ENCODE data around the gene ZSCAN10. TPM values are rescaled to one million over a fixed set of nuclear protein-coding genes. Genes with fewer than 3 reads are reported as not detected.
"Not testable (repeated sequence)": the region's sequence is repeated elsewhere in the genome, so short reads cannot be mapped to it uniquely, and the experiment has no call there.

The ZSCAN10 gene
- total RNA-seq (2014; rRNA removed; shearing (Covaris generic)) = not detected in 2 replicates

DNA sequence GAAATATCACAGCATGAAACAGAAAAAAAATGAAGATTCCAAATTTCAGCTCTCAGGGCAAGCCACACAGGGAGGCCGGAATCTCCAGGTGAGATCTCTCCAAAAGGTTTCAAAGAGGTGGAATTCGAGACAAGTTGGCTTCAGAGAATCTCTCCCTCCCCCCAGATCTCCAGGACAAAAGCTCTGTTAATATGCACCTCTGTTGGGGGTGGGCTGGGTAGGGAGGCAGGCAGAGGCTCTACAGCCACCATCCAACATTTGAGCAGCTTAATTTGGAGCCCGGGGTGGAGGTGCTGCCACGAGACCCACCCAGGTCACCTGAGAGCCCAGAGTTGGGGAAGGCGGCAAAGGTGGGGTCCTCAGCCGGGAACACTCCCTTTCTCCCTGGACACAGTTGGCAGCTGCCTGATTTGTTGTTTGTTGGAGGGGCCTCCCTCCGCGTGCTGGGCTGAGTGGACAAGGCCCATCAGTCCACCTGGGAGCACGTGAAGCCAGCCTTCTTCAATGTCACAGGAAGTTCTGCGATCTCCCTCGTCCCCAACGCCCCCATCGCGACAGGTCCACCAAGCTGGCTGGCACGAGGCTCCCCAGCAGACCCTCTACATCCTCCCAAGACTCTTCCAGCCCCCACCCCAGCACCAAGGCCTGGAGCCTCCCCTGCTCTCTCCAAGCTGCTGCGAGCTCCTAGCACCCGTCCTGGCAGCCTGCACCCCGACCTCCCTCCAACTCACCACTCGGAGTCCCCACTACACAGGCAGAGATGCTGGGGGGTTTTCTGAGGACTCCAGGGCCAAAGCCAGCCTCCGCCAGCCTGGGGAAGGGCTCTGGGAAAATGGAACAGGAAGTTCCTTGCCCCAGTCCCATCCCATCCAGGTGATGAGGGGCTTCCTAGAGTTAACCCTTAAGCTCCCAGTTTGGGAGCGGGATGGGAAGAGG lies at the start of gene ZSCAN10:
Gene ZSCAN10, minus strand, starts transcription at position 836 of the 936 bp plus-strand sequence. CDS start 6,357 bp downstream, outside the sequence.
- DNase-seq (ENCODE audit: low read depth) = no peak

- no peak for DNase-seq (ENCODE audit: low read depth)
These were observed 49.4 kb upstream of the ZSCAN10 start for GRCh38 chr16:3148256-3149192.

DNA sequence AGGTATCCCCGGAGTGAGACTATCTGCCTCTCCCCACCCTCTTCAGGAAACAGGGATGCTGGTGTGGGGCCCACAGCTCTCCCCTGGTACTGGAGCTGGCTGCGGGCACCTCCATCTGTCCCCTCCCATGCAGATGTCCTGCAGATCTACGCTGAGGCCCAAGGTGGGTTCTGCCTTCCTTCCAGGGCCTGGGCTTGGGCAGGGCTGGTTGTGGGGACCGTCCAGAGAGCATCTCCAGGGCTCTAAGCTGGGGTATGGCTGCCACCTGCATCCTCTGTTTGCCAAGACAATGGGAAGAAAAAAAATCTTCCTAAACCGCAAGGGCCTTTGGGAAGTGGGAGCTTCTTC lies 48.6 kb upstream of the ZSCAN10 start:
- no peak for DNase-seq (ENCODE audit: low read depth)

- no peak for DNase-seq (ENCODE audit: low read depth)
These were observed 48.1 kb upstream of the ZSCAN10 start for GRCh38 chr16:3147046-3147756.

GRCh38 chr16:3145660-3146059 lies 46.6 kb upstream of the ZSCAN10 start:
- DNase-seq (ENCODE audit: low read depth) = no peak

DNA sequence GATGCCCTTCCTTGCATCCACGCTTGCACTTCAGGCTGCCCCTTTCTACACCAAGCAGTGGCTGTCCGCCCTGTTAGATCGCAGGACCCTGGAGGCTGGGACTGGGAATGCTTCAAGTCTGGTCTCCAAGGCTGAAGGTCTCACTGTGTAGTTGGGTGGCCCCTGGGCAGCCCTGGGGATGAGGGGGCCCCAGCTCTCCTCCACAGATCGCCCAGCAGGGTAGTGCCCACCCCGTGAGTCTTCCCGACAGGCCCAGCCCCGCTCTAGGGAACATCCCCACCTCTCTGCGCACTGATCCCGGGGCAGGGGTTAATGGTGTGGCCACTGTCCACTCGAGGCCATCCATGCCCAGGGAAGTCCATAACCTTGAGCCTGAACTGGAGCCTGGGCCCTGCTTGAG lies 46.1 kb upstream of the ZSCAN10 start:
- DNase-seq (ENCODE audit: low read depth) = no peak

- DNase-seq (ENCODE audit: low read depth) = no peak
These were observed 45.4 kb upstream of the ZSCAN10 start for GRCh38 chr16:3144321-3144983.

DNA sequence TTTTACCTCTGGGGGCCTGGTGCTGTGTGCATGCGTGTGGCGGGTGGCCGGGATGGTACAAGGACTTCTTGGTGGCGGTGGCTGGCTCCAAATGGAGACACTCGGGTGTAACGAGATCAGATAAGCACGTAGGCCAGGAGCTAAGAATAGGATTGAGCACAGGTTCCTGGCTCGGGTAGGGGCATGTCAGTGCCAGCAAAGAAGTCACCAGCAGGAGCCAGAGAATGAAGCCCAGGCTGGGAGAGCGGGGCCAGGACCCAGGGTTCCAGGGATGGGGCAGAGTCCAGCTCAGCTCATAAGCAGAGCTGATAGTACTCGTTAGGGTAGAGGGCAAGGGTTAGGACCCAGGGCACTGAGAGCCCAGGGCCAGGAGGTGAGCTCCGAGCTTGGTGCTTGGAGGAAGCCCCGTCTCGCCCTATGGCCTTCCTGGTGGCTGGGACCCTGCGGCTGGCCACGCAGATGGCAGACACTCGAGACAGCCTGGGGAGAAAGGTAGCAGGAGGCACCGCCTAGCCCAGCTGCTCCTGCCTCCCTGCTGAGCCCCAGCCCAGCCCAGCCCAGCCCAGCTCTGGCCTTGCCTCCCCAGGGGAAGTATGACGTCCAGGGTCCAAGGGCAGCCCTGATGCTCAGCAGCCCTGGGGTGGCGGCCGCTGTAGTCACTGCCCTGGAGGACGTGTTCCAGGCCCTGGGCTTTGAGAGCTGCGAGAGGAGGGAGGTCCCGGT lies 44.7 kb upstream of the ZSCAN10 start:
- DNase-seq (ENCODE audit: low read depth) = no peak

DNA sequence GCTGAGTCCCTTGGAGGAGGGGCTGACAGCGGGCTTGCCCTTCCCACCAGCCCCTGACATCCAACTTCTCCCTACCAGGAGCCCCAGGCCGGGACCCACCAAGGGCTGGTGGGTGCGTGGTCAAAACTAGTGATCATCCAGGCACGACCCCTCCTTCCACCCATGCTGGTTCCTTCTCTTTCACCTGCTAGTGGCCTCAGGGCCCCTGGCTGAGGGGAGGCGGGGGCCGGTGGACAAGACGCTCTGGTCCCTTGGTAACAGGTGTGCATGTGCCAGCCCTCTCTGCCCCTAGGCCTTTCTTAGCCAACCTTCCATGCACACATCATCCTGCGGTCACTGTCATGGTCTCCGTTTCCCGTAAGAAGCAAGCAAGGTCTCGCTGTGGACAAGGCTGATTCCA lies 44.1 kb upstream of the ZSCAN10 start:
- DNase-seq (ENCODE audit: low read depth) = no peak

DNA sequence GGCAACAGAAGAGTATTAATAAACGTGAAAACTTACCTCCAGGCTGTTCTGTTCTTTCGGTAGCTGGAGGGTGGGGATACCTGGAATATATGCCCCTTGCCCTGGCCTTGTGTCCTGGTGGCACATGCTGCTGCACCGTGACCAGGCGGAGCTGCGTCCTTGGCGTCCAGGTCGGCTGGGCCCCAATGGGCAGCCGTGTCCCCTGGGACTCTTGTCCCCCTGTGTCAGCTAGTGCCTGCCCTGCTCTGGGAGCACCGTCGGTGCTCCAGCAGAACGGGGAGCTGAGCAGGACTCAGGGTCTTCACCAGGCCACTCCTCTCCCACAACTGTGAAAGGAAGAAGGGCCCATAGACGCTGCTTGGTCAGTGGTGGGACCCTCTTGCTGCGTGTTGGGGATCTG lies 43.7 kb upstream of the ZSCAN10 start:
- DNase-seq (ENCODE audit: low read depth) = no peak

DNA sequence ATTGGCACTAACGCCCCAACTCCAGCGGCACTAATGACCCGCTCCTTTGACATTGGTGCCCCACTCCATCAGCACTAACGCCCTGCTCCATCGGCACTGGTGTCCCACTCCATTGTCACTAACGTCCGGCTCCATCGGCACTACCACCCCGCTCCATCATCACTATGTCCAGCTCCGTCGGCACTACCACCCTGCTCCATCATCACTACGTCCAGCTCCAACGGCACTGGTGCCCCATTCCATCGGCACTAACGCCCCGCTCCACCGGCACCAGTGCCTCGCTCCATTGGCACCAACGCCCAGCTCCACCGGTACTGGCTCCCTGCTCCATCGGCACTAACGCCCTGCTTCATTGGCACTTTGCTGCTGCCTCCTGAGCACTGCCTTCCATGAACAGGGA lies 43.2 kb upstream of the ZSCAN10 start:
- DNase-seq (ENCODE audit: low read depth) = no peak

- DNase-seq (ENCODE audit: low read depth) = no peak
These were observed 42.8 kb upstream of the ZSCAN10 start for GRCh38 chr16:3141781-3142311.

DNA sequence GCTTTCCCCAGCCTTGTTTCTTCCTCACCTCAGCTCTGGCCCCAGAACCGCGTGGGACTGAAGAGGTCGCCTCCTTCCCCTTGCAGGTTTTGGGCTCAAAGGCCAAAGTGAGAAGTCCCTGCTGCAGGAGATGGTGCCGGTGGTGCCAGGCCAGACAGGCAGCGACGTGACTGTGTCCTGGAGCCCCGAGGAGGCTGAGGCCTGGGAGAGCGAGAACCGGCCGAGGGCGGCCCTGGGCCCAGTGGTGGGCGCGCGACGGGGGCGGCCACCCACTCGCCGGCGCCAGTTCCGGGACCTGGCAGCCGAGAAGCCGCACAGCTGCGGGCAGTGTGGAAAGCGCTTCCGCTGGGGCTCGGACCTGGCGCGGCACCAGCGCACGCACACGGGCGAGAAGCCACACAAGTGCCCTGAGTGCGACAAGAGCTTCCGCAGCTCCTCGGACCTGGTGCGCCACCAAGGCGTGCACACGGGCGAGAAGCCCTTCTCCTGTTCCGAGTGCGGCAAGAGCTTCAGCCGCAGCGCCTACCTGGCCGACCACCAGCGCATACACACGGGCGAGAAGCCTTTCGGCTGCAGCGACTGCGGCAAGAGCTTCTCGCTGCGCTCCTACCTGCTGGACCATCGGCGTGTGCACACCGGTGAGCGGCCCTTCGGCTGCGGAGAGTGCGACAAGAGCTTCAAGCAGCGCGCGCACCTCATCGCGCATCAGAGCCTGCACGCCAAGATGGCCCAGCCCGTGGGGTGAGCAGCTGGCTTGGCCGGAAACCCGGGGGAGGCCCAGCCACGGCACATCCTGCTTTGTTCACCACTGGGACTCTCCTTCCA lies 41.7 kb upstream of the ZSCAN10 start:
- DNase-seq (ENCODE audit: low read depth) = no peak

DNA sequence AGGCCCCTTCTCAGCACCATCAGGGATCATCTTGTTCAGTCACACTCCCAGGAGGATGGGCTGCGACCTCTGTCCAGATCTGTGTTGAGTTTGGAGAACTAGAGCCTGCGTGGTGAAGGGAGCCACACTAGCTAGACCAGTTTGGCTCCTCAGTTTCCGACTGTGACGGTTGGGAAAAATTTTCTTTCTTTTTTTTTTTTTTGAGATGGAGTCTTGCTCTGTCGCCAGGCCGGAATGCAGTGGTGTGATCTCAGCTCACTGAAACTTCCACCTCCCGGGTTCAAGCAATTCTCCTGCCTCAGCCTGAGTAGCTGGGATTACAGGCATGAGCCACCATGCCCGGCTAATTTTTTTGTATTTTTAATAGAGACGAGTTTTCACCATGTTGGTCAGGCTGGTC lies 40.5 kb upstream of the ZSCAN10 start:
- DNase-seq (ENCODE audit: low read depth) = not testable (repeated sequence)

DNA sequence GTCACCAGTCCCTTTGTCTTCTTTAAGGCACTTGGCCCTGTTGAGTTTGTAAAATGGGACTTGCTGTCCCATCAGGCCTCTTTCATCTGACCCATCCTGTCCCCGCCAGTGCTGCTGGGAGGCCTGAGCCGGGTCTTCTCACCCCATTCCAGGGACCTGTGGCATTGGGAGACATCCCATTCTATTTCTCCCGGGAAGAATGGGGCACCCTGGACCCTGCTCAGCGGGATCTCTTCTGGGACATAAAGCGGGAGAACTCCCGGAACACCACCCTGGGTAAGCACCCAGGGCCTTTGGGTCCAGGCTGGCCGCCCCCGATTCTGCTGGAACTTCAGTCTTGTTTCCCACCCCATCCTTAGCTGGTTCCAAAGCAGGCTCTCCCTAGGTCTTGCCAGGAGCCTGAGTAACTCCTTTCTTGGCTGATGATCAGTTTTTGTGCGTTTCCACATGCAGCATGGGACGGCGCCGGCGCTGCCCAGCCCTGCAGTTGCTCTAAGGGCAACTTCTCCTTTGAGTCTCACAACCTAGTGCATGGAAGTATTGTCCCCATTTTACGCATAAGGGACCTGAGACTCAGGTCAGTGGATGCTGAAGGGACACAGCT lies 39.8 kb upstream of the ZSCAN10 start:
- no peak for DNase-seq (ENCODE audit: low read depth)

GRCh38 chr16:3138342-3138741 lies 39.2 kb upstream of the ZSCAN10 start:
- DNase-seq (ENCODE audit: low read depth) = no peak

GRCh38 chr16:3137267-3137666 lies 38.2 kb upstream of the ZSCAN10 start:
- DNase-seq (ENCODE audit: low read depth) = no peak

GRCh38 chr16:3135126-3135715 lies 36.1 kb upstream of the ZSCAN10 start:
- DNase-seq (ENCODE audit: low read depth) = no peak

All from Daoy (cell line).